Panc1 (cell line): ENCODE results near the gene SORL1. TPM values are rescaled to one million over a fixed set of nuclear protein-coding genes. Genes with fewer than 3 reads are reported as not detected.

Source experiments
- ATAC-seq: fragments of 200-7000 bp; cut with Tn5 transposase; 2 replicates; pipeline ENCODE4 v1.9.1; 2020; ENCODE audit warnings: mild to moderate bottlenecking, moderate library complexity
- BruUV-seq: library from RNA; stranded (reverse); fragments of 400-500 nt; replicated peaks from 2 replicates; lab custom pipeline; 2021; lab: Mats Ljungman, UMichigan
- CTCF ChIA-PET: fragments of 300-600 bp; sonication (Branson Sonifier 250); formaldehyde crosslinking; loops from one replicate; lab custom pipeline; 2022; ENCODE audit warnings: antibody characterized with exemption; lab: Charles Lee
- POLR2A ChIA-PET: fragments of 300-600 bp; sonication (Branson Sonifier 250); formaldehyde crosslinking; loops from one replicate; lab custom pipeline; 2022; ENCODE audit warnings: antibody characterized with exemption; lab: Charles Lee
- DNase-seq: peaks from one replicate; pipeline ENCODE4 v3.0.0-alpha.2; 2010; ENCODE audit warnings: low read depth, low spot score
- H3K27ac ChIP-seq: 2 replicates; pipeline ENCODE4 v1.5.1; 2011; ENCODE audit warnings: mild to moderate bottlenecking, low read length, inconsistent platforms
- H3K27me3 ChIP-seq: fragments of 200-500 bp; sonication (Bioruptor generic); 2 replicates; pipeline ENCODE4 v1.6.0; 2014; ENCODE audit warnings: low read length, inconsistent platforms; ENCODE audit not compliant: control insufficient read depth, insufficient read depth
- H3K36me3 ChIP-seq: fragments of 200-500 bp; sonication (Bioruptor generic); 2 replicates; pipeline ENCODE4 v1.5.1; 2014; ENCODE audit warnings: inconsistent platforms, mild to moderate bottlenecking, low read length, moderate library complexity; ENCODE audit not compliant: control insufficient read depth, insufficient read depth
- H3K4me1 ChIP-seq: 2 replicates; pipeline ENCODE4 v1.5.1; 2011; ENCODE audit warnings: inconsistent platforms, mild to moderate bottlenecking, low read length, moderate library complexity; ENCODE audit not compliant: control insufficient read depth, insufficient read depth
- H3K4me3 ChIP-seq, 2 experiments: 2 replicates each; pipeline ENCODE4 v1.5.1; 2011 to 2012; ENCODE audit warnings: low read depth in 2 of 2, low read length in 2 of 2, mild to moderate bottlenecking in 2 of 2, inconsistent platforms in 1 of 2, moderate library complexity in 1 of 2
- H3K9me3 ChIP-seq: fragments of 200-500 bp; sonication (Bioruptor generic); 2 replicates; pipeline ENCODE4 v1.5.1; 2014; ENCODE audit warnings: low read depth, mild to moderate bottlenecking, inconsistent platforms, low read length, moderate library complexity; ENCODE audit not compliant: control insufficient read depth, insufficient read depth
- POLR2AphosphoS5 ChIP-seq: IDR thresholded peaks from 2 replicates; pipeline ENCODE4 v1.6.1; 2012; ENCODE audit warnings: mild to moderate bottlenecking, low read depth, low read length, moderate library complexity
- SIN3A ChIP-seq: IDR thresholded peaks from 2 replicates; pipeline ENCODE4 v1.6.1; 2012; ENCODE audit warnings: low read depth, mild to moderate bottlenecking, low read length, moderate library complexity, borderline replicate concordance; ENCODE audit not compliant: insufficient read depth
- TCF7L2 ChIP-seq: IDR thresholded peaks from 2 replicates; pipeline ENCODE4 v1.6.1; 2011; ENCODE audit warnings: mild to moderate bottlenecking, low read depth, low read length, inconsistent platforms
- in situ Hi-C: cut with HindIII; loops from 2 replicates; pipeline ENCODE4 v1.10.0; 2016; ENCODE audit warnings: low sequenced_read_pairs, low pct_unique_long_range_greater_than_20kb
- intact Hi-C: fragments of 100-400 bp; cut with micrococcal nuclease; formaldehyde crosslinking; loops from one replicate; pipeline ENCODE4 v1.10.0; 2022; ENCODE audit not compliant: unreplicated experiment
- total RNA-seq: library from RNA; stranded (reverse); gene quantifications from one replicate; pipeline ENCODE4 v1.2.1, GENCODE V29; 2021; ENCODE audit not compliant: unreplicated experiment
- TF ChIP-seq, protein P1 (sequence below): fragments of 450-650 bp; IDR thresholded peaks from 2 replicates; pipeline ENCODE4 v1.5.1; 2017; ENCODE audit warnings: mild to moderate bottlenecking
- TF ChIP-seq, protein P2 (sequence below), 2 experiments: IDR thresholded peaks; 2 replicates each; pipeline ENCODE4 v1.6.1; 2011 to 2012; ENCODE audit warnings: low read depth in 2 of 2, control low read depth in 1 of 2, low read length in 1 of 2, mild to moderate bottlenecking in 1 of 2, moderate library complexity in 1 of 2; ENCODE audit not compliant: insufficient read depth in 1 of 2

Gene SORL1
- total RNA-seq, 1 experiment from 2014 or later = 36.3 TPM

GRCh38 chr11:121553806-121554205 is 101.7 kb downstream of the SORL1 start:
- no peaks in the 10 kb centered on the region for H3K9me3 ChIP-seq
- BruUV-seq = no TSS peak
- peak; percentile 58 for DNase-seq
- intact Hi-C loops = no loop called here
- H3K4me1 ChIP-seq = peaks cover 6% of the 10 kb centered on the region; the same call in 1 of the 2 replicates
- no peaks in the 10 kb centered on the region for H3K36me3 ChIP-seq
- in situ Hi-C loops = no loop called here
- CTCF ChIA-PET = no interaction called here
- peak; percentile 79 for ATAC-seq
- no peak overlapping the region for H3K27ac ChIP-seq
- POLR2A ChIA-PET = no interaction called here
- no peak for TF ChIP-seq POLR2AphosphoS5
- TF ChIP-seq, protein P1, sequence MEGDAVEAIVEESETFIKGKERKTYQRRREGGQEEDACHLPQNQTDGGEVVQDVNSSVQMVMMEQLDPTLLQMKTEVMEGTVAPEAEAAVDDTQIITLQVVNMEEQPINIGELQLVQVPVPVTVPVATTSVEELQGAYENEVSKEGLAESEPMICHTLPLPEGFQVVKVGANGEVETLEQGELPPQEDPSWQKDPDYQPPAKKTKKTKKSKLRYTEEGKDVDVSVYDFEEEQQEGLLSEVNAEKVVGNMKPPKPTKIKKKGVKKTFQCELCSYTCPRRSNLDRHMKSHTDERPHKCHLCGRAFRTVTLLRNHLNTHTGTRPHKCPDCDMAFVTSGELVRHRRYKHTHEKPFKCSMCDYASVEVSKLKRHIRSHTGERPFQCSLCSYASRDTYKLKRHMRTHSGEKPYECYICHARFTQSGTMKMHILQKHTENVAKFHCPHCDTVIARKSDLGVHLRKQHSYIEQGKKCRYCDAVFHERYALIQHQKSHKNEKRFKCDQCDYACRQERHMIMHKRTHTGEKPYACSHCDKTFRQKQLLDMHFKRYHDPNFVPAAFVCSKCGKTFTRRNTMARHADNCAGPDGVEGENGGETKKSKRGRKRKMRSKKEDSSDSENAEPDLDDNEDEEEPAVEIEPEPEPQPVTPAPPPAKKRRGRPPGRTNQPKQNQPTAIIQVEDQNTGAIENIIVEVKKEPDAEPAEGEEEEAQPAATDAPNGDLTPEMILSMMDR = no peak
- TF ChIP-seq TCF7L2 = no peak
- TF ChIP-seq SIN3A = no peak
- TF ChIP-seq, protein P2, sequence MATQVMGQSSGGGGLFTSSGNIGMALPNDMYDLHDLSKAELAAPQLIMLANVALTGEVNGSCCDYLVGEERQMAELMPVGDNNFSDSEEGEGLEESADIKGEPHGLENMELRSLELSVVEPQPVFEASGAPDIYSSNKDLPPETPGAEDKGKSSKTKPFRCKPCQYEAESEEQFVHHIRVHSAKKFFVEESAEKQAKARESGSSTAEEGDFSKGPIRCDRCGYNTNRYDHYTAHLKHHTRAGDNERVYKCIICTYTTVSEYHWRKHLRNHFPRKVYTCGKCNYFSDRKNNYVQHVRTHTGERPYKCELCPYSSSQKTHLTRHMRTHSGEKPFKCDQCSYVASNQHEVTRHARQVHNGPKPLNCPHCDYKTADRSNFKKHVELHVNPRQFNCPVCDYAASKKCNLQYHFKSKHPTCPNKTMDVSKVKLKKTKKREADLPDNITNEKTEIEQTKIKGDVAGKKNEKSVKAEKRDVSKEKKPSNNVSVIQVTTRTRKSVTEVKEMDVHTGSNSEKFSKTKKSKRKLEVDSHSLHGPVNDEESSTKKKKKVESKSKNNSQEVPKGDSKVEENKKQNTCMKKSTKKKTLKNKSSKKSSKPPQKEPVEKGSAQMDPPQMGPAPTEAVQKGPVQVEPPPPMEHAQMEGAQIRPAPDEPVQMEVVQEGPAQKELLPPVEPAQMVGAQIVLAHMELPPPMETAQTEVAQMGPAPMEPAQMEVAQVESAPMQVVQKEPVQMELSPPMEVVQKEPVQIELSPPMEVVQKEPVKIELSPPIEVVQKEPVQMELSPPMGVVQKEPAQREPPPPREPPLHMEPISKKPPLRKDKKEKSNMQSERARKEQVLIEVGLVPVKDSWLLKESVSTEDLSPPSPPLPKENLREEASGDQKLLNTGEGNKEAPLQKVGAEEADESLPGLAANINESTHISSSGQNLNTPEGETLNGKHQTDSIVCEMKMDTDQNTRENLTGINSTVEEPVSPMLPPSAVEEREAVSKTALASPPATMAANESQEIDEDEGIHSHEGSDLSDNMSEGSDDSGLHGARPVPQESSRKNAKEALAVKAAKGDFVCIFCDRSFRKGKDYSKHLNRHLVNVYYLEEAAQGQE (IDR thresholded peaks at IDR 0.05; ENCODE audit: insufficient read depth in 1 of 2, low read depth in 2 of 2, low read length in 1 of 2) = no peak
- no peak overlapping the region for H3K4me3 ChIP-seq
- no peaks in the 10 kb centered on the region for H3K27me3 ChIP-seq

DNA sequence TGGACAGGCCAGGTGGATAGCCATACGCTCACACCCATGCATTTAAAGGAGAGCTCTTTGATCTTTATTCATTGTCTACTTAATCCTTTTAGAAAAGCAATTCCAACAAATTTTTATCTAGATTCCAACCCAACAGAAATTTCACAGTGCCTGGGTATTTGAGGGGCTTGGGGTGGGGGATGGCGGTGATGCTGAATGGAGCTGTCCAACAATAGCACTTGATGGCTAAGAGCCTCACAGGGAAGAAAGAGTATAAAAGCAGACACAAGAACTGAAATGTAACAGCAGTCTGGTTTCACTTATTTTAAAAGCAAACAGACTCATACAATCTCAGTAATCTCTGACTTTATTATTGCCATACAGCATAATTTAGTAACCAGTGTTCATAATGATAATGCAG is 102.4 kb downstream of the SORL1 start:
- intact Hi-C loops (no loop called here), in situ Hi-C loops (no loop called here)
- DNase-seq (no peak), ATAC-seq (no peak)
- Histone ChIP-seq H3K4me1 (peaks cover 6% of the 10 kb centered on the region; the same call in 1 of the 2 replicates), H3K27me3 (no peaks in the 10 kb centered on the region), H3K36me3 (no peaks in the 10 kb centered on the region), H3K9me3 (no peaks in the 10 kb centered on the region), H3K4me3 (no peak overlapping the region), H3K27ac (no peak overlapping the region)
- BruUV-seq = no TSS peak
- POLR2A ChIA-PET = no interaction called here
- TF ChIP-seq POLR2AphosphoS5 = no peak
- TF ChIP-seq, protein P2 (IDR thresholded peaks at IDR 0.05; ENCODE audit: insufficient read depth in 1 of 2, low read depth in 2 of 2, low read length in 1 of 2) = peak in 1 of 2 experiments; percentile 37; a peak in 1 of 4 replicates
- CTCF ChIA-PET = no interaction called here
